ENCODE data around the gene TGM2.
"Not testable (repeated sequence)": the region's sequence is repeated elsewhere in the genome, so short reads cannot be mapped to it uniquely, and the experiment has no call there.

The TGM2 gene

DNA sequence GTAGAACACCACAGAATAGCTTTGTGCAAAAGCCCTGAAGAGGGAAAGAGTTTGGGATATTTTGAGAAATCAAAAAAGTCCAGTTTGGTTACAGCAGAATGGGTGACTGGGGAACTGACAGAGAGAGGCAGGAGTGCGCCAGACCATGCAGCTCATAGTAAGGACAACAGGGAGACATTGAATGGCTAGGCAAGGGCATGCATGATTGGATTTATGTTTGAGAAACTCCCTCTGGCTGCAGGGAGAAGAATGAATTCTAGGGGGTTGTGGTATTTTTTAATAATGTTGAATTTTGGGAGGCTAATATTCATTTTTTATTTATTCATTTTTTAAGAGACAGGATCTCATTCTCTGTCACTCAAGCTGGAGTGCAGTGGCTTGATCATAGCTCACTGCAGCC lies 49.9 kb downstream of the TGM2 start:
- no peak for DNase-seq (ENCODE audit: low read depth)

- no peak for DNase-seq (ENCODE audit: low read depth)
Measured at GRCh38 chr20:38114353-38114791, 50.7 kb downstream of the TGM2 start.

- DNase-seq (ENCODE audit: low read depth), result peak; percentile 10
Measured at GRCh38 chr20:38113401-38114325, 51.4 kb downstream of the TGM2 start.

DNA sequence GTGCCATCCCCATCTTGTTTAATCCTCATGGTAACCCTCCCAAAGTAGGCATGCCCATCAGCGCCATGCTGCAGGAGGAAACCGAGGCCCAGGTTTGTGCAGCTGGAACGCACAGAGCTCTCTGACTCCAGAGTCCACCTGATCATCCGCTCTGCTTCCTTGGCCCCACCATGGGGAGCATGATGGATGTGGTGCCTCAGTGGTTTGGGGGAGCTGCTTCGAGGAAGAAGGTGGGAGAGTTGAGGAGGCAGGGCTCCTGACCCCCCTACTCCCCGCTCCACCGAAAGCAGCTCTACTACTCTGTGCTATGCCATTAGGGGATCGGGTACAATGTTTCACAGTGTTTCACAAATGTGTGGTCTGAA lies 52.2 kb downstream of the TGM2 start:
- no peak for DNase-seq (ENCODE audit: low read depth)

DNA sequence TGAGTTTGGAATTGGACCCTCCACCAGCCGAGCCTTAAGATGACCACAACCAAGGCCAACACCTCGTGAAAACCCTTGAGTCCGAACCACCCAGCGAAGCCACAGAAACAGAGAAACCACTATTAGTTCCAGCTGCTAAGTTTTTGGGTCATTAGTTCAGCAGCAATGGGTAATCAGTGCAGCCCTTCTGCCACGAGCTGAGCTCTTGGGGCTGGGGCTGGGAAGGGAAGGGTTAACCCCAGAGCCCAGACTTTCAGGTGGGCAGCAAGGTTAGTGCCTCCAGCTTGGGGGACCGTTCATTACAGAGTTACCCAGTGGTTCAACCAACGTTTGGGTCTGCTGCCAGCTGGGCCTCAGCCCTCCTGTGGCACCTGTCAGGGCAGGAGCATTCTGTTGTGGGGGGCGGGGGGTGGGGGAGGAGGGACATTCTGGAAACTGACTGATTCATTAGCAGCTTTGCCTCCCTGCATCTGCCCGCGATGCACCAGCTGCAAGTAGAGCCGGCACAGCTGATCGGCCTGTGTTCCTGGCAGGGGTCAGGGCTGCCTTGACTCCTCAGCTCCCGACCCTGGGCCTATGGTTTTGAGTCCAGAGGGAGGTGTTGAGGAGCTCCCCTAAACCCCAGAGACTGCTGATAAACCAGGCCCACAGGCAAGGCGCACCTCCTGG lies 52.7 kb downstream of the TGM2 start:
- DNase-seq (ENCODE audit: low read depth), result no peak

DNA sequence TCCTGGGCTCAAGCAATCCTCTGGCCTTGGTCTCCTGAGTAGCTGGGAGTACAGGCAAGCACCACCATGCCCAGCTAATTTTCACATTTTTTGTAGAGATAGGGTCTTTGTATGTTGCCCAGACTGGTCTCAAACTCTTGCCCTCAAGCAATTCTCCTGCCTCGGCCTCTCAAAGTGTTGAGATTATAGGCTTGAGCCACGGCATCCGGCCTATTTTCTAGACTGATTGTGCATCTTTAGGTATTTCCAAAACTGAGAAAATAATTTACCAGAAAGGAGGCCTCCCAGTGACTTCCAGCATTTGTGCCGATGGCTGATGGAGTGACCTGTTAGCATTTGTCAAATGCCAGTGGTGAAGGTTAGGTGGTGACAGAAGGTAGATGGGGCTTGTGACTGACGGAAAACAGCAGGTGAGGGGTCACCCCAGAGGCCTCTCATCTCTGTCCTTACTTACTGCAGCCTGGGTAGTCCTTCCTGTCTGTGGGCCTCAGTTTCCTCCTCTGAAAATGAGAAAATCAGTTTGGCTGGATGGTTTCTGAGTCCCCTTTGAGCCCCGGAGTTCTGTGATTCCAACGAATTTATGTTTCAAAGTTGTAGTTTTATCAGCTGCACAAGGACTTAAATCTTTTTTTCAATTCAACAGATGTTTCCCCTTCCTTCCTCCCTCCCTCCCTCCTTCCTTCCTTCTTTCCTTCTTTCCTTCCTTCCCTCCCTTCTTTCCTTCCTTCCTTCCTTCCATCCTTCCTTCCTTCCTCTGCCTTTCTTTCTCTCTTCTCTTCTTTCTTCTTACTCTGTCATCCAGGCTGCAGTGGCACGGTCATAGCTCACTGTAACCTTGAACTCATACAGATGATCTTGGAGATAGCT lies 53.5 kb downstream of the TGM2 start:
- no peak for DNase-seq (ENCODE audit: low read depth)

DNA sequence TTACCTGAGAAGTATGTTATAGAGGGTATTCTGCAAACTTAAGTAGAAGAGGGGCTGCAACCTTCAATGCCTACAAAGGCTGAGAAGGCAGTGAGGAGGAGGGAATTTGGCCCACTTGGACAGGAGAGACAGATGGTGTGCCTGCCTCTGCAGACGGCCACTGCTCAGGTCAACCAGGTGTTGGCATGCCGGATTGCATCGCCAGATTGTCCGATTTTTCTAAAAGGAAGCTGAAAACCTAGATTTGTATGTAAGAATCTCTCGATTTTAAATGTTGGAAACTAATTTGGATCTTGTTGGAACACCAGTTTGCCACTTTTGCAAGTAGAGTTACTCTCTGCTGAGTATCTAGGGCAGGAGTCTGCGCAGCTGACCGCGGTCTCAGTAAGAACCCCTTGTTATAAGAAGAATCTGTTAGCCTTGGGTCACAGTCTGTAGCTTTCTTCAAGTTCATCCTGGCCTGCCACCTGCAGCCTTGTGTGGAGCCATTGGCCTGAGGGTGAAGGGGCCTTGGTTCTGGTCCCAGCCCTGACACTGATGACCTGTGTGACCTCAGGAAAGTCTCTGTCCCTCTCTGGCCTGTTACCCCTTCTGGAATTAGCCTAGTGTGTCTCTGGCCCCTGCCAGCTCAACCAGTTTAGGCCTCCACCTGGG lies 54.4 kb downstream of the TGM2 start:
- DNase-seq (ENCODE audit: low read depth), result no peak

DNA sequence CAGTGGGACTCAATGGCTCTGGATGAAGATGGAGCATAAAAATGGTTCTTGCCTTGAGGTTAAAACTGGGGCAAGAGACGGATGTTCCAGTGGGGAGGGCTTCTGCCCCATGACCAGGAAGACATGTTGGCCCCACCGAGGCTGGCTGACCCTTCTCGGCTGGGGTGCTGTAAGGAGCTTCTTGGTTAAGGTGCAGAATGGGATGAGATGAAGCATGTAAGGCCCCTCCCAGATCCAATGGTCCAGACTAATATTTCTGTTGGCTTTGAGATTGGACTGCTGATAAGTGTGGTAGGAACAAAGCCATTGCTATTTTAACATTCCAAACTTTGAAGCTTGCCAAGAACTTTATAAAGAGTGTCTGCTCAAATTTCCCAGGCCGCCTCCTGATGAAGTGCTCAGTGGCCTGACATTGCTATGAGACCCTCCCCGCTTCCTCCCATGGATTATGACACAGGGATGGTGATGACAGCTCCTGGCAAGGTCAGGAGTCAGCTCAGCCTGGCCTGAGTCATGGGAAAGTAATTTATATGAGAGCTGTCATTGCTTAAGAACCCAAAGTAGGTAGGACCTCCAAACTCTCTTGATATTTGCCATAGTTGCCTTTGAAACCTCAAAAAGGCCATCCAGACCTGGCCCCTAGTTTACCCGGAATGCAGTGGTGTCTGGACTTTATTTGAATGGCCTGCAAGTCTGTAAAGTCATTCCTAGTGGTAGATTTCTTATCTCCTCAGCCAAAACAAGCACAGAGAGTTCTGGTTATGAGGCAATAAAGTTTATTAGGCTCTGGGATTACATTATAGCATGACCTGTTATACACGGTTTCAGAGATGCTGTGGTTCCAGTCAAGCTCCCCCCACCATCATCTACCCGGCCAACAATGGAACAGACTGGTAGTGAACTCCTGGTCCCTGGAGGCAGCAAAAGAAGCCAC lies 55.2 kb downstream of the TGM2 start:
- no peak for DNase-seq (ENCODE audit: low read depth)

GRCh38 chr20:38108986-38109541 lies 56.0 kb downstream of the TGM2 start:
- no peak for DNase-seq (ENCODE audit: low read depth)

GRCh38 chr20:38108438-38108985 lies 56.6 kb downstream of the TGM2 start:
- no peak for DNase-seq (ENCODE audit: low read depth)

GRCh38 chr20:38107916-38108315 lies 57.2 kb downstream of the TGM2 start:
- DNase-seq (ENCODE audit: low read depth), result not testable (repeated sequence)

DNA sequence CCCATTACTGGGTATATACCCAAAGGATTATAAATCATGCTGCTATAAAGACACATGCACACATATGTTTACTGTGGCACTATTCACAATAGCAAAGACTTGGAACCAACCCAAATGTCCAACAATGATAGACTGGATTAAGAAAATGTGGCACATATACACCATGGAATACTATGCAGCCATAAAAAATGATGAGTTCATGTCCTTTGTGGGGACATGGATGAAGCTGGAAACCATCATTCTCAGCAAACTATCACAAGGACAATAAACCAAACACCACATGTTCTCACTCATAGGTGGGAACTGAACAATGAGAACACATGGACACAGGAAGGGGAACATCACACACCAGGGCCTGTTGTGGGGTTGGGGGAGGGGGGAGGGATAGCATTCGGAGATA lies 57.7 kb downstream of the TGM2 start:
- not testable (repeated sequence) for DNase-seq (ENCODE audit: low read depth)

DNA sequence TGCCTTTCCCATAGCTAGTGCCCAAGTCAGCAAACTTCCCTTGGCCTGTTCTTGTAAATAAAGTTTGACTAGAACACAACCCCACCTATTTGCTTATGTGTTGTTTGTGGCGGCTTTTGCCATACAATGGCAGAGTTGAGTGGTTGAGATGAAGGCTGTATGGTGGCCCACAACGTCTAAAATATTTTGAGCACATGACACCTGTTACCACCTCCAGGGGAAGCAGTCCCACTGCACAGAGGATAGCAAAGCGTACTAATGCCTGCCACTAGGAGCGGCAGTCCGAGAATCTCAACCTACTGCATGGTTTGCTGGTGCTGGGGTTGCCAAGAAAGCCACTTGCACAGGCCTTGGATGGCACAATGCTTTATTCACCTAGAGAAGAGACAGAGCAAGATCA lies 58.6 kb downstream of the TGM2 start:
- DNase-seq (ENCODE audit: low read depth), result no peak

DNA sequence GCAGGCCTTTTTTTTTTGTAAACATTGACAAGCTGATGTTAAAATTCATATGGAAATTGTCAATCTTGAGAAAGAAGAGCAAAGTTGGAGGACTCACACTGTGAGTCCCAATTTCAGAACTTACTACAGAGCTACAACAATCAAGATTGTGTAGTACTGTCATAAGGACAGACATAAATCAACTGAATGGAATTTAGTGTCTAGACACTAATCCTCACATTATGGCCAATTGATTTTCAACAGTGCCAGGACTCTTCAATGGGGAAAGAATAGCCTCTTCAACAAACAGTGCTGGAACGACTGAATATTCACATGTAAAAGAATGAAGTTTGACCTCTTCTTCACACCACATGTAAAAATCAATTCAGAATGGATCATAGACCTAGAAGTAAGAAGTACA lies 60.8 kb downstream of the TGM2 start:
- DNase-seq (ENCODE audit: low read depth), result no peak

- not testable (repeated sequence) for DNase-seq (ENCODE audit: low read depth)
Measured at GRCh38 chr20:38102206-38102605, 62.9 kb downstream of the TGM2 start.

DNA sequence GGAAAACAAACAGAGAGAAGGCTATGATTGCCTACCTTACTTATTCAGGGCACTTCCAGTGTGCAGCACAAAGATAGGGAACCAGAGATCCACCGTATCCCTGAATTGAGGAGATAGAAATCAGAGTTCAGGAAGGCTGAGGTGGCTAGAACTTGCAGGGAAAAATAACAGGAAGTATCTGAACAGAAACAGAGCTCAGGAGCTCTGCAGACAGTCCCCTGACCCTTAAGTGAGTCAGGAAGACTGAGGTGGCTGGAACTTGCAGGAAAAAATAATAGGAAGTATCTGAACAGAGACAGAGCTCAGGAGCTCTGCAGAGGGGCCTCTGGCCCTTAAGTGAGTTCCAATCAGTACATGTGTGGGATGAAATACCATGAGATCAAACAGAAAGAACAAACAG lies 66.1 kb downstream of the TGM2 start:
- no peak for DNase-seq (ENCODE audit: low read depth)

DNA sequence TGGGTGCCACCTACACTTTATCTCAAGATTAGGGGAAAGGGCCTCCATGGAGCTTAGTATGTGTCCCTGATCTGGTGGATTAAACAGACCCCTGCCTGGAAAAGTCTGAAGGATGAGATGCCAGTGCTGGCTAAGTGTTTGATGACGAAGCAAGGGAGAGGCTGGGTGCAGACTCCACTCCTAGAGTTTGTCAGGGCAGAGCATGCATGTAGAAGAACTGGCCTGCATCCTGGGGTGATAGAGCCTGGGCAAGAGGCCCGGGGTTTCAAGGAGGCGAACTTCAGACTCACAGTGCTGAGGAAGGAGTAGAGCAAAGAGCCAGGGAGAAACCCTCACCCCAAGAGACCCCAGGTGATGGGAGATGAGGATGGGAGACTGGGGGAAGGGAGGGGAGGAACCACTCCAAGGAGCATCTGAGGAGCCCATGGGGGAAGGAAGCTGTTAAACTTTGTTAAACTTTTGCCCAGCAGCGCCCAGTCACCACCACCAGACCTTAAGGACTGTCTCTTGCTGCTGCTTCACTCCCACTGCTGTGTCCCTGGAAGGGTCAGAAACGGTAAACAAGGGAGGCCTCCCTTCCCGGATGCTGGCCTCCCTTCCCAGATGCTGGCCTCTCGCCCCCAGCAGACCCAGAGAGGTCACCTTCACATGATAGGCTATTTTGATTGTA lies 69.9 kb downstream of the TGM2 start:
- no peak for DNase-seq (ENCODE audit: low read depth)

DNA sequence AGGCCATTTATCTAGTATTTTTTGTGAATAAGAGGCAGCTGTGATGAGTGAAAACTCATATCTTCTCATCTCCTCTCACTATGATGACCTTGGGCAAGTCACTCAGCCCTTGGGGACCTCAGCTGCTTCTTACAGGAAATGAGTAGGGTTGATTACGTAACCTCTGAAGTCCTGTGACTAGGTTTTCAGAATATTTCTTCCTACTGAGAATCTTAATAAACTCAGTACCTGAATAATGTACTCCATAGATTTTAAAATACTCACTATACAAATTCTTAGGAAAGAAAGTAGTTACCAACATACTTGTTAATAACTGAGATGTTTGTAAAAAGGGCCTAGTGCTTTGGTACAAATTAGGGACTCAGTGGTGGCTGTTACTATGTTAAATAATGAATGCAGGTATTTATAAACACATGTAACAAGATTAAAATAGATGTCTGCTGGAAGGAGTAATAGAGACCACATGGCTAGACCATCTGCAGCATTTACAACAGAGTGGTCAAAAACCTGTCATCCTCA lies 70.6 kb downstream of the TGM2 start:
- DNase-seq (ENCODE audit: low read depth), result no peak

DNA sequence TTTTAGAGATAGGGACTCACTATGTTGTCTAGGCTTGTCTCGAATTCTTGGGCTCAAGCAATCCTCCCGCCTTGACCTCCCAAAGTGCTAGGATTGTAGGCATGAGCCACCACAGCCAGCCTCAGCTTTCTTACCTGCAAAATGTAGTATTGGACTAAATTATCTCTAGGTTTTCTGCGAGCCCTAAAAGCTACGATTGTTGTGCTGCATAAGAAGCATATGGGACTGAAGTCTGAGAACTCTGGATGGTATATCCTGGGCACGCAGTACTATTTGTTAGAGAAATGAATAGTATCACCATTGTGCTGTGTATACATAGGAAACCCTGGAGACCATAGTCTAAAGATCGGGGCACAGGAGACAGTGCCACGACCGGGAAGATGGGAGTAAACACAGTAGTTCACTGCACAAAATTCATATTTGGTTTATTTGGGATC lies 71.4 kb downstream of the TGM2 start:
- DNase-seq (ENCODE audit: low read depth), result no peak

Measured in activated T-cell treated with anti-CD3 and anti-CD28 coated beads for 48 hours (primary cell).